Endothelial cell of umbilical vein (primary cell): Measurements from ENCODE around the gene GABPB2. TPM values are rescaled to one million over a fixed set of nuclear protein-coding genes. Genes with fewer than 3 reads are reported as not detected.

ENCODE experiments used
- BruUV-seq: library from RNA; stranded (reverse); fragments of 400-500 nt; replicated peaks from 2 replicates; lab custom pipeline; 2021; lab: Mats Ljungman, UMichigan
- CTCF ChIA-PET: fragments of 300-600, 350-600 bp; sonication (Branson Sonifier 250); formaldehyde crosslinking; loops from one replicate; lab custom pipeline; 2021; ENCODE audit warnings: antibody characterized with exemption, inconsistent platforms; lab: Charles Lee
- POLR2A ChIA-PET: fragments of 300-600, 350-600 bp; sonication (Branson Sonifier 250); formaldehyde crosslinking; loops from one replicate; lab custom pipeline; 2021; ENCODE audit warnings: antibody characterized with exemption, inconsistent platforms; lab: Charles Lee
- DNase-seq: peaks from one replicate; pipeline ENCODE4 v3.0.0-alpha.2; 2011; ENCODE audit warnings: low read depth, low spot score
- FAIRE-seq: peaks from 2 replicates; lab custom pipeline; 2011; peaks lifted over from hg19 to GRCh38; lab: Jason Lieb, UNC
- H2AFZ ChIP-seq: 2 replicates; pipeline ENCODE4 v1.6.0; 2012; ENCODE audit warnings: low read depth, low read length, control low read depth, inconsistent platforms
- H3K27ac ChIP-seq: 2 replicates; pipeline ENCODE4 v1.5.1; 2011; ENCODE audit warnings: low read depth, mild to moderate bottlenecking, control low read depth, low read length, moderate library complexity; ENCODE audit not compliant: insufficient read depth
- H3K27me3 ChIP-seq, 2 experiments: 2 replicates each; pipeline versions ENCODE4 v1.6.0 to v1.6.1; 2011; ENCODE audit warnings: low read length in 2 of 2, mixed read lengths in 1 of 2; ENCODE audit not compliant: control insufficient read depth in 2 of 2, insufficient read depth in 2 of 2
- H3K36me3 ChIP-seq, 2 experiments: 2 replicates in 1 of 2; 3 replicates in 1 of 2; pipeline ENCODE4 v1.5.1; 2011; ENCODE audit warnings: low read length in 2 of 2, mild to moderate bottlenecking in 1 of 2, moderate library complexity in 1 of 2; ENCODE audit not compliant: control insufficient read depth in 2 of 2, insufficient read depth in 2 of 2; ENCODE audit errors: extremely low read depth in 1 of 2
- H3K4me1 ChIP-seq: 3 replicates; pipeline ENCODE4 v1.5.1; 2011; ENCODE audit warnings: mild to moderate bottlenecking, low read length; ENCODE audit not compliant: control insufficient read depth, insufficient read depth; ENCODE audit errors: extremely low read depth
- H3K4me2 ChIP-seq: 2 replicates; pipeline ENCODE4 v1.6.1; 2011; ENCODE audit warnings: low read length, control low read depth, mixed read lengths; ENCODE audit not compliant: insufficient read depth
- H3K4me3 ChIP-seq, 3 experiments: fragments of 200-600 bp in 1 of 3; sonication (generic), shearing (Covaris generic) in 1 of 3; replicated peaks in 1 of 3; 2 replicates each; pipeline ENCODE4 v1.5.1; 2011 to 2016; ENCODE audit warnings: control low read depth in 3 of 3, low read length in 3 of 3, mild to moderate bottlenecking in 2 of 3, inconsistent platforms in 1 of 3, low read depth in 1 of 3, moderate library complexity in 1 of 3; ENCODE audit not compliant: insufficient read depth in 1 of 3
- H3K79me2 ChIP-seq: 2 replicates; pipeline ENCODE4 v1.6.0; 2012; ENCODE audit warnings: low read length, inconsistent platforms; ENCODE audit not compliant: control insufficient read depth, insufficient read depth
- H3K9ac ChIP-seq: replicated peaks from 2 replicates; pipeline ENCODE3; 2011; ENCODE audit warnings: low read length, control low read depth; ENCODE audit not compliant: insufficient read depth; ENCODE audit errors: extremely low read depth
- H3K9me1 ChIP-seq: replicated peaks from 3 replicates; pipeline ENCODE4 v1.6.0; 2011; ENCODE audit warnings: mild to moderate bottlenecking, low read length; ENCODE audit not compliant: control insufficient read depth, insufficient read depth; ENCODE audit errors: extremely low read depth
- H3K9me3 ChIP-seq: replicated peaks from 2 replicates; pipeline ENCODE4 v1.5.1; 2012; ENCODE audit warnings: low read length, inconsistent platforms; ENCODE audit not compliant: control insufficient read depth, insufficient read depth
- H4K20me1 ChIP-seq: replicated peaks from 2 replicates; pipeline ENCODE3; 2011; ENCODE audit warnings: mild to moderate bottlenecking, low read length; ENCODE audit not compliant: control insufficient read depth, insufficient read depth; ENCODE audit errors: extremely low read depth
- CTCF ChIP-seq, 2 donors: IDR thresholded peaks; 1 replicate in 1 of 2; 2 replicates in 1 of 2; pipeline ENCODE4 v1.5.1; 2011; ENCODE audit warnings: low read length in 2 of 2, mild to moderate bottlenecking in 2 of 2, moderate library complexity in 2 of 2, control low read depth in 1 of 2, inconsistent platforms in 1 of 2, low read depth in 1 of 2; ENCODE audit not compliant: insufficient read depth in 1 of 2; ENCODE audit errors: extremely low read depth in 1 of 2
- EZH2 ChIP-seq: IDR thresholded peaks from 2 replicates; pipeline ENCODE4 v1.6.1; 2012; ENCODE audit warnings: borderline replicate concordance, low read depth, mild to moderate bottlenecking, moderate library complexity, low read length, inconsistent platforms; ENCODE audit not compliant: severe bottlenecking
- FOS ChIP-seq: IDR thresholded peaks from 2 replicates; pipeline ENCODE4 v1.6.1; 2011; ENCODE audit warnings: mild to moderate bottlenecking, low read length, moderate library complexity, borderline replicate concordance; ENCODE audit not compliant: insufficient read depth
- GATA2 ChIP-seq: IDR thresholded peaks from 2 replicates; pipeline ENCODE4 v1.7.0; 2011; ENCODE audit warnings: low read depth, mild to moderate bottlenecking, moderate library complexity, mixed read lengths, low read length; ENCODE audit not compliant: insufficient read length, insufficient read depth
- JUN ChIP-seq: IDR thresholded peaks from 2 replicates; pipeline ENCODE4 v1.6.1; 2011; ENCODE audit warnings: borderline replicate concordance, low read depth; ENCODE audit not compliant: insufficient read length, insufficient read depth
- MAX ChIP-seq: IDR thresholded peaks from 2 replicates; pipeline ENCODE4 v1.6.1; 2011; ENCODE audit not compliant: insufficient read depth, insufficient read length
- MYC ChIP-seq: IDR thresholded peaks from one replicate; pipeline ENCODE4 v1.6.1; 2011; ENCODE audit warnings: mild to moderate bottlenecking, low read depth, low read length
- POLR2A ChIP-seq: IDR thresholded peaks from 2 replicates; pipeline ENCODE4 v1.6.1; 2012; ENCODE audit warnings: low read depth, mild to moderate bottlenecking, control low read depth, low read length
- POLR2AphosphoS5 ChIP-seq: IDR thresholded peaks from 2 replicates; pipeline ENCODE4 v1.6.1; 2012; ENCODE audit warnings: low read depth, mild to moderate bottlenecking, control low read depth, low read length, moderate library complexity; ENCODE audit not compliant: insufficient read depth
- dilution Hi-C: fragments of 300-500 bp; cut with MboI; formaldehyde crosslinking; loops from one replicate; pipeline ENCODE4 v1.15.0; 2019; ENCODE audit warnings: low sequenced_read_pairs; ENCODE audit not compliant: extremely low pct_ligation_motif_present
- intact Hi-C: fragments of 100-400 bp; cut with micrococcal nuclease; formaldehyde crosslinking; loops from one replicate; pipeline ENCODE4 v1.10.0; 2022
- polyA plus RNA-seq, 4 experiments: library from polyadenylated mRNA; depleted of rRNA in 3 of 4; stranded (reverse) in 3 of 4; unstranded in 1 of 4; fragments of >200 nt; gene quantifications; 2 replicates each; pipeline versions ENCODE4 v1.2.1 to v1.2.3, GENCODE V29; 2011 to 2012; ENCODE audit warnings: missing spikeins in 1 of 4
- total RNA-seq: library from RNA; stranded (reverse); gene quantifications from 2 replicates; pipeline ENCODE4 v1.2.3, GENCODE V29; 2021

Gene GABPB2
- total and polyA plus RNA-seq, 2 donors (not counting 3 experiments of a cell fraction or from before 2014, with no cell fraction given) = 2.6 to 4.3 TPM

GRCh38 chr1:151104630-151105029 lies 34.1 kb downstream of the GABPB2 start:
- intact Hi-C loops (loop anchor here (10.0 kb wide), 1 partner anchor 240 kb away; the partner anchor contains the start of gene RFX5), dilution Hi-C loops (no loop called here)
- H3K9me1 ChIP-seq = no peaks in the 10 kb centered on the region
- POLR2A ChIA-PET = interaction anchor here (0.6 kb wide), 1 partner anchor 67 kb away, joined by 3 read pairs; no protein-coding TSS in a partner anchor
- H3K9me3 ChIP-seq = no peaks in the 10 kb centered on the region
- peaks cover 10% of the 10 kb centered on the region for H3K4me1 ChIP-seq
- H3K9ac ChIP-seq = no peak overlapping the region
- no peaks in the 10 kb centered on the region for H3K36me3 ChIP-seq
- BruUV-seq = no TSS peak
- no peak overlapping the region for H3K27ac ChIP-seq
- H2AFZ ChIP-seq = no peak overlapping the region
- FAIRE-seq (no peak), DNase-seq (no peak)
- H4K20me1 ChIP-seq = no peaks in the 10 kb centered on the region
- CTCF ChIA-PET = interaction anchor here (0.7 to 12.7 kb wide), 2 partner anchors 52 to 57 kb away, joined by 3 to 623 read pairs; partner anchors contain the start of genes C1orf56 and TNFAIP8L2
- no peak overlapping the region for H3K4me2 ChIP-seq
- H3K4me3 ChIP-seq = no peak overlapping the region
- TF ChIP-seq CTCF (IDR thresholded peaks at IDR 0.05; ENCODE audit: extremely low read depth in 1 of 2, insufficient read depth in 1 of 2, low read depth in 1 of 2, low read length in 2 of 2) (no peak), MYC (no peak), EZH2 (no peak), POLR2A (no peak), MAX (no peak), POLR2AphosphoS5 (no peak), JUN (no peak), FOS (no peak), GATA2 (no peak)
- H3K27me3 ChIP-seq = no peaks in the 10 kb centered on the region
- no peaks in the 10 kb centered on the region for H3K79me2 ChIP-seq
